ENCODE data around the gene ADGRD1.

The ADGRD1 gene

DNA sequence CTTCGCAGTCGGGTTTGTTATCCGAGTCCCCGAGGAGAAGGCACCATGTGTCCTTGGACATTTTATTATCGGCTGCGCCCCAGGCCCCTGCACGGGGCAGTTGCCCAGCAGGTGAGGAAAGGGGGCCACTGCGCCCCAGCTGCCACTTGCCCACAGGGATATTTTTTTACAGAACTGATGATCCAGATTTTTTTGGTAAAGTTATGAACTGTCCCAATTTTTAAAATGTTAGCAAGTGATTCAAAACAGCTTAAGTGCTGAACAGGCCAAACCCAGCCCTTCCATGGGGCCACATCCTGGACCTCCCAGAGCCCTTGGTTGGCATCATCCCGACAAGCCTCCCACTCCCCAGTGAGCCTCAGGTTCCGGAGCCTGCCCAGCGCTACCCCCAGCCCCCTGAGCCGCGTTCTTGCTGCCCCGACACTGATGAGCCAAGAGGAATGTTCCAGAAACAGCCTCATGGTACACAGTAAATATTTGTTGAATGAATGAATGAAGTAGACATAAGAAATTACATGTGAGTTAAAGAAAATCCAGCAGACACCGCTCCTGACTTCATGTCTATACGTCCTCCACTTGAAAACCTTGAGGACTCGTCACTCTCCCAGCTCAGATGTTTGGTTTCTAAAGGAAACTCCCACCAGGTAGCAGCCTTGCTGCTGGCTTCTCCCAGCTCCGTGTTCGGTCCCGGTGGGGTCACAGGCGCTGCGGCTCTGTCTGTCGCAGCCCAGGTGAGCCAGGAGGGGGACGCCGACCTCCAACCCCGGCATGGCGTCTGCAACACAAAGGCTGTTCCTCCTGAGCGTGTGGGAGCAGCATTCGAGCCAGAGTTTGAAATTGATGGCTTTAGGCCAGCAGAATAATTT lies 88.5 kb downstream of the ADGRD1 start:
- DNase-seq (ENCODE audit: low read depth in 2 of 2): no peak

DNA sequence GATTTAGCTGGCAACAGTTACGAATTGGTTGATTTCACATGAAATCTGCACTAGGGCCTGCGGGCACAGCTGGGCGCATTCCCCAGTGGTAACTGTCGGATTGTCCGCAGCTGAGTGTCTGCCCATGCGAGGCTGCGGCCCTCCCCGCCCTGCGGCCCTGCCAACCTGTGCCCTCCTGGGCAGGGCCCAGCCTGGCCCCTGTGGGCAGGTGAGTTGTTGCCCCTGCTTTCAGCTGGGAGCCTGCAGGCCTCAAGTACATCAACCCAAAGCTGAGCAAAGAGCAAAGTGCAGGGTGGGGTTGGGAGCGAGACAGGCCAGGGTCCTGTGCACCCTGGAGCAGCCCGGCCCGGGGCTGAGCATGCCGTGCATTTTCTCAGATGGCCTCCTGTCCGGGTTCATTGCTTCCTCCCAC lies 89.1 kb downstream of the ADGRD1 start:
- DNase-seq (ENCODE audit: low read depth in 2 of 2): no peak

DNA sequence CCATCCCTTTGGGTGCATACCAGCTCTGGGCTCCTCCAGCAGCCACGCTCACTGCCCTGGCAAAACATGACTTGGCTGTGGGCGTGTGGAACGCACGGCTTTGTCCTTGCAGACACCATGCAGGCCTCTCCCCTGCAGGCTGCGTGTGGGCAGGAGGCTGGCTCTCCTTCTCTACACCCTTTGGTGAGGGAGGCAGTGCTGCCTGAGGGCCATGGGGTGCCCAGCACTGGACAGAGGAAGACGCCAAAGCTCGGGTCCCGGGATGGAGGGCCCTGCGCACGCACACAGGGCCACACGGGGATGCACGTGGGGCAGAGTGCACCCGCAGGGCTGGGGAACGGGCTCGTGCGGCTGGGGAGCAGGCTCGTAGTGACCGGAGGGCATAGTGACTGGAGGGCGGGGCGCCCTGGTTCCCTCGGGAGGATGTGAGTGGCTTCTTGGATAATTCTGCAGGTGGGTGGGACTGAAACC lies 89.7 kb downstream of the ADGRD1 start:
- DNase-seq (ENCODE audit: low read depth in 2 of 2): no peak

DNA sequence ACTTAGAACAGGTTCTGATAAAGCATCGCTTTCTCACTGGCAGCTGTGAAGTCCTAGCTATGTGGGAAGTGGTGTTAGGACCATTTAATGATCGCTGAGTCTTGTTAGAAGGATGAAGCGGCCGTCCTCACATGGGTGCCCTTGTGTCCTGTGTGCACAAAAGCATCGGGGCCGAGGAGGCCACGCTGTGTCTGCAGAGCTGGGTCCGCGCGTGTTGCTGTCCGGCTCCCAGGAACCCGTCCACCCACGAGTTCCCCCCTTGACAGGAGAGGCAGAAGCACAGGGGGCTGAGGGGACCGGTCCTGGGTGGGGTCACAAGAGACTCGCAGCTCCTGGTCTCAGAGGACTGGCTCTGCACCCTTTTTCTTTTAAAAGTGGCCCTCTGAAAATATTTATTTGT lies 90.4 kb downstream of the ADGRD1 start:
- DNase-seq (ENCODE audit: low read depth in 2 of 2): no peak

DNA sequence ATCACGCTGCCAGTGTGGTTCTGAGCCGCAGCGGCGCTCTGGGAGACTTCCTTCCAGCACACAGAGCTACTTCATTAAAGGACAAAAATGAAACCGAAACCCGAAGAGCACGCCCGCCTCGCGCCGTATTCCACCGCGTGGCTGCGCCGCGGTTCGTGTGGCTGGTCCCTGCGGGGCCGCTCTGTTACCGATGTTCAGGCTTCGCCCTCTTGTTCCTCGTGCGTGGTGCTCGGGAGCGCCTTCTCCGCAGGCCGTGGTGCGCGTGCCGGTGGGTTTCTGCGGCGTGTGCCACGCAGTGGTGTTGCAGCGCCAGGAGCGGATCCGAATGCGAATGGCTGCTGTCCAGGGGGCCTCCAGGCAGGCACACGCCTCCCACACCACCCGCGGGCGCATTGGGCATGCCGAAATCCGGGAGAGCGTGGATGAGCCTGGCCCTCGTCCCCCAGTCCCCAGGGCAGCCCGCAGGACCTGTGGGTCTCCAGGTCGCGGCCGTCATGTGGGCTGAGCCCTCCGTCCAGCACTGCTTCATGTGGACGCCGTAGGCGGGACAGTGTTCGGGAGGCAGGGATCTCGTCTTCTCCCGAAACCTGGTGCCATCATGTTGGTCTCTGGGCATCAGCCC lies 91.2 kb downstream of the ADGRD1 start:
- DNase-seq (ENCODE audit: low read depth in 2 of 2): no peak

DNA sequence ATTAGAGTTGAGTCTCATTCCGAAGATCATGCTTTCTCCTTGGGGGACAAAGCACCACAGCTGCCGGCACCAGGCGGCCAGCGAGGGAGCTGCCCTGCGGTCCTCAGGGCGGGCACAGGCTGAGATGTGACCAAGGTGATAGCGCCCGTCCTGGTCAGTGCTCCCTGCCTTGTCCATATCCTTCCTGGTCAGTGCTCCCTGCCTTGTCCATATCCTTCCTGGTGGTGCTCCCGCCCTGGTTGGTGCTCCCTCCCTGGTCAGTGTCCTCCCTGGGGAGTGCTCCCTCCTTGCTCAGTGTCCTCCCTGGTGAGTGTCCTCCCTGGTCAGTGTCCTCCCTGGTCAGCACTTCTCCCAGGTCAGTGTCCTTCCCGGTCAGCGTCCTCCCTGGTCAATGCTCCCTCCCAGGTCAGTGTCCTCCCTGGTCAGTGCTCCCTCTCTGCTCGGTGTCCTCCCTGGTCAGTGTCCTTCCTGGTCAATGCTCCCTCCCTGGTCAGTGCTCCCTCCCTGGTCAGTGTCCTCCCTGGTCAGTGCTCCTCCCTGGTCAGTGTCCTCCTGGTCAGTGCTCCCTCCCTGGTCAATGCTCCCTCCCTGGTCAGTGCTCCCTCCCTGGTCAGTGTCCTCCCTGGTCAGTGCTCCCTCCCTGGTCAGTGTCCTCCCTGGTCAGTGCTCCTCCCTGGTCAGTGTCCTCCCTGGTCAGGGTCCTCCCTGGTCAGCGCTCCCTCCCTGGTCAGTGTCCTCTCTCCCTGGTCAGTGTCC lies 92.2 kb downstream of the ADGRD1 start:
- DNase-seq (ENCODE audit: low read depth in 2 of 2): no peak

DNA sequence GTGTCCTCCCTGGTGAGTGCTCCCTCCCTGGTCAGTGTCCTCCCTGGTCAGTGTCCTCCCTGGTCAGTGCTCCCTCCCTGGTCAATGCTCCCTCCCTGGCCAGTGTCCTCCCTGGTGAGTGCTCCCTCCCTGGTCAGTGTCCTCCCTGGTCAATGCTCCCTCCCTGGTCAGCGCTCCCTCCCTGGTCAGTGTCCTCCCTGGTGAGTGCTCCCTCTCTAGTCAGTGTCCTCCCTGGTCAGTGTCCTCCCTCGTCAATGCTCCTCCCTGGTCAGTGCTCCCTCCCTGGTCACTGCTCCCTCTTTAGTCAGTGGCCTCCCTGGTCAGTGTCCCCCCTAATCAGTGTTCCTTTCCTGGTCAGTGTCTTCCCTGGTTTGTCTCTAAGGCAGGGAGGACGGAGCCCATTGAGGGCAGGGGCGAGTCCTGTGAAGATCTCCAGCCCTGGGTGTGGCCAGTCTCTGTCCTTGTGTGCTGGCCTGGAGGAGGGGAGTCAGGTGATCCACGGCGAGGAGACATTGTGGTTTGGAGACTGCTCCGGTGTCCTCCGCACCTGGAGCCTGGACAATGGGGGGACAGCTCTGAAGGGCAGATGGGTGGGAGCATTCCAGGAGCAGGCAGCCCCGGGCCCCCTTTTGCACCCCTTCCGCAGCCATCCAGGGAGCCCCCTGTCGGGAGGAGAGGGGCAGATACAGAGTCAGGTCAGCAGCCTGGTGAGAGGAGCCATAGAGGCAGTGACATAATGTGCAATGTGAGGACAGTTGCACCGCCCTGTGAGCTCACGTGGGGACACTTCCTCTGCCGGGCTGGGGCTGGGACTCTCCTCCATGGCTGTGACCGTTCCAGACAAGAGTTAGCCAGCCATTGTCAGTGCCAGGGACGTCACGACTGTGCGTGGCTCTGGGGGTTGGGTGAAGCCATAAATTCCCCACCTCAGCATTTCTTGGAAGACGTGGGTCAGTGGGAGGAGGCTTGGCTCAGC lies 93.4 kb downstream of the ADGRD1 start:
- no peak for DNase-seq (ENCODE audit: low read depth in 2 of 2)

DNA sequence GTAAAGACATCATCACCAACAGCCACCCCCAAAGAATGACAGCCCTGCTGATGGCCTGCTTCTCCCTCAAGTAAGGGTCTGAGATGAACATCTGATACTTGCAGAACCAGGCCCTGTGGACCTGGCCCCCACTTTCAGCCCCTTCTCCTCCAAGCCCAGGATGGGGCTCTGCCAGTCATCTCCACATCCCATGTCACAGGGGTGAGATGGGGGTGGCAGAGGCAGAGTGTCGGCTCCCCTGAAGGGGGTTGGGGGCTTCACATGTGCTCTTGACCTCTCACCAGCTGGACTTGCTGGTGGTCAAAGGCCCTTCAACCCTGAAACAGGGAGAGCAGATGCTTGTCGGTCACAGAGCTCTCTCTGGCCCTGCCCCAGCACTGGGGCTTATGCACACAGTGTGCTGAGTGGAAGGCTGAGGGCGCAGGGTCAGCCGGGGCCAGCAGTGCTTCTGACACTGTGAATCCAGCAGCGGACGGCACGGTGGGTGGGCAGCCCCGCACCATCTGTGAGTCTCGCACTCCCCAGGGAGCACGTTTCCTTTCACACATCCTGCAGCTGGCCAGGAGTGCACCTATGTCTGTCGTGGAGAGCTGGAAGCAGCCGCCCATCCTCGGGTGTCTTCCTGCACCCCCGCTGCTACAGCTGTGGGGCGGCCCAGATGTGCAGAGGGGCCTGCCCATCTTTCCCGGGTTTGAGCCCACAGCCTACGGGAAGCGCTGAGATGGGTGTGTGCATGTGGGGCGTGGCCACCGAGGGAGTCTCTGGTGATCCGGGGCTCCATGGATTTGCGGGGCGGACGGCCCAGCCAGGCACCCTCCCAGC lies 94.3 kb downstream of the ADGRD1 start:
- no peak for DNase-seq (ENCODE audit: low read depth in 2 of 2)

DNA sequence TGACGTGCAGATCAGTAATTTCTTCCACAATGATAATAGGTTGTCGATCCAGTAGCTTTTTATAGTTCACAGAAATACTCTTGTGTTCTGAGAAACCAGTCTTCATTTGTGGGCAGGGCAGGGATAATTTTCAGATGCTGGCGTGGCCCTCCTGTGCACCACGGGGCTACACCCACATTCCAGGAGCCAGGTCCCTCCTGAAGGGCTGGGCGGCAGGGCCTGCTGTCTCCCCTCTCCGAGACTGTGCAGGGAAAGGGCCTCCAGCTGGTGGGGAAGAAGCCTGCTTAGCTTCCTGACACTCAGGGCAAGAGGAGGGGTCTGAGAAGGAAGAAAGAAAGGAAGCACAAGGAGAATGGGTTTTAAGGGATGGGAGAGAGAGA lies 94.9 kb downstream of the ADGRD1 start:
- no peak for DNase-seq (ENCODE audit: low read depth in 2 of 2)

DNA sequence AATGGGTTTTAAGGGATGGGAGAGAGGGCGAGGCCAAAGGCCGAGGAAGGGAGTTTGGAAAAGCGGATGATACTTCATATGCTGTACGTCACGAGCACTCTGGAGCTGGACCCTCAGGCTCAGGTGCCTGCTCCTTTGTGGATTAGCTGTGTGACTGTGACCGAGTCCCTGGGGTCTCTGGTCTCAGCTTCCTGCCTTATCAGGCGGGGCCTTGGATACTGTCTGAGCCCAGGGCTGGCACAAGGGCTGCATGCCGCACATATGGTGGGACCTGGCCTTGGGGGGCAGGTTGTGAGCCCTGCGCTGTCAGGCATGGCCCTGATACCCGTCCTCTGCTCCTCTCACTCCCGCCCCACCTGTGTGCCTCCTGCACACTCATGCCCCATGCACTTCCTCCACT lies 95.3 kb downstream of the ADGRD1 start:
- no peak for DNase-seq (ENCODE audit: low read depth in 2 of 2)

DNA sequence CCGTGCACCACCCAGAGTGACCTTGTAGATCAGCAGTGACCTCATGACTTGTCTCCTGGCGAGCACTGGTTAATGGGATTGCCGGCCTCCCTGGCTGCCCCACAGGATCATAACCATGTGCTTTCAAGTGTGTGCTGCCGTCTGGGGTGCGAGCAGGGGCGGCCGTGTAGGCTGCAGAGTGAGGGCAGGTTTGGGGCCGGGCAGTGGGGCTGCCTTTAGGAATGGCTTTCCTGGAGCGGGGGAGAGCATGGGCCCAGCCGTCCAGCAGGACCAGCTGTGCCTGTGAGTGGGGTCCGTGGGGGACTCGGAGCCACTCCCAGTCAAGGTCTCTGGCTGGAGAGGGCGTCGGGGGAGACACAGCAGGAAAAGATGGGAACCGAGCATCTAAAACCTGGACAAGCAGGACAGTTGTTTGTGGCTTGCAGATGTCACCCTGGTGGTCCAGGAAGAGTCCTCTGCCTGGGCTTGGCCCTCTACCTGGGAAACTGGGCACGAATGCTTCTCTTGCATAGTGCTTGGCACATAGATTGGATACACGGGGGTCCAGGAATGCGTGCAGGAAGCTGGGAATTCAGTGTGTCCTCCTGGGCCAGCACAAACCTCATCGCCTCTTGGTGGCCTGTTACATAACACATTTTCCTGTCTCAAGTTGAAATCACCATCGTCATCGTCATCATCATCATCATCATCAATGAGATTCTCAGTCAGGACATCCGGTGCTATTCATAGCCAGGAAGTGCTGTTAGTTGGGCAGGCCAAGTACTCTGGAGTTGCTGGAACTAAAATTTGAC lies 96.0 kb downstream of the ADGRD1 start:
- DNase-seq (ENCODE audit: low read depth in 2 of 2): no peak

DNA sequence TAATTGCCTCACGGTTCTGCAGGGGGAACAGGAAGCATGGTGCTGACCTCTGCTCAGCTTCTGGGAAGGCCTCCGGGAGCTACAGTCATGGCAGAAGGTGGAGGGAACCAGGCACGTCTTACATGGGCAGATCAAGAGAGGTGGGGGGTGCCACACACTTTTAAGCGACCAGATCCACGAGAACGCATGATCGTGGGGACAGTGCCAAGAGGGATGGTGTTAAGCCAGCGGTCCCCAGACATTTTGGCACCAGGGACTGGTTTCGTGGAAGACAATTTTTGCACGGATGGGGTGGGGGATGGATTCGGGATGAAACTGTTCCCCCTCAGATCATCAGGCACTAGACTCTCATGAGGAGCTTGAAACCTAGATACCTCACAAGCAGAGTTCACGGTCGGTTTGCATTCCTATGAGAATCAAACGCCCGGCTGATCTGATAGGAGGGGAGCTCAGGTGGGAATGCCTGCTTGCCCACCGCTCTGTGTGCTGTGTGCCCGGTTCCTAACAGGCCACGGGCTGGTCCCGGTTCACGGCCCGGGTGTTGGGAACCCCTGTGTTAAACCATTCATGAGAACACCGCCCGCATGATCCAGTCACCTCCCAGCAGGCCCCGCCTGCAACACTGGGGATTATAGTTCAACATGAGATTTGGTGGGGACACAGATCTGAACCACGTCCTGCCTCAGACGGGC lies 96.9 kb downstream of the ADGRD1 start:
- DNase-seq (ENCODE audit: low read depth in 2 of 2): no peak

DNA sequence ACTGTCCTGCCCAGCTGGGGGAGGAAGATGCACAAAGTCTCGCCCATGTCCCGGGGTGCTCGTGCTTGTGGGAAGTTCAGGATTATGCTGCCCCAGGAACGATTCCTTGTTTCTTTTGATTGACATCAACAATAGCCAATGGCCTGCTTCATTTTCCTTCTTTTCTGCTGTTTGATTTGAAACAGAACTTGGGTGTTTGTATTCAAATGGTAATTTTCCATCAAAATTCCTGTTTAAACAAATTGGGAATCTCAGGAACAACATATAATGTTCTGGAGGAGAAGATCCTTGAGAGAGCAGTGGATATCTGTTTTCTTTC lies 97.4 kb downstream of the ADGRD1 start:
- DNase-seq (ENCODE audit: low read depth in 2 of 2): no peak

DNA sequence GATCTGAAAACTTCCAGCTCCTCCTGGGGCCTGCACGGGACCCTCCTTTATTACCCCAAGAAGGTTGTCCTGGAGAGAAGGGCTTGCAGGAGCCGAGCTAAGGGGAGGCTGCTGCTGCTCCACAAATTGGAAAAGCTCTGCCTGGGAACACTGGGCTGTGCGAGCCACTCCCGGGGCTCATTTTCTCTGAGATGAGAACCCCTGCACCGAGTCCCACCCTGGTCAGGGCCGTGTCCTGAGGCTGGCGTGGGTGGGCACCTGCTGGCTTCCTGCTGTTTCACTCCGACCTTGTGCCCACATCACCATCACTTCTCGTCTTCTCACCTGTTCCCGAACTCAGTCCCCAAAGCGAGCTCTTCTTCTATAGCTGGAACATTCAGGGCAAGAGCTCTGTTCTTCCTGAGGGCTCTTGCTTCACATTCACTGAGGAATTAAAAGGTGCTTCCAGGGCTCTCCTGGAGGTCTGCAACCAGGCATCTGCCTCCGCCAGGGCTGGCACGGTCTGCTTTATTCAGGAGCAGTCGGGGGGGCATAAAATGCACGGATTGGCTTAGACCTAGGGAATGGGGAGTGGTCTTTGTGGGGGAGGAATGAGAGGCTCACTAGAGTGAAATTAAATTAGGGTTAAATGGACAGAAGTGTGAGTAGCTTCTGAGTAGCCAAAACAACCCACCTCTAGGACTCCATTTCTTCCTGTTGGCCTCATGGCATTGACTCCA lies 98.5 kb downstream of the ADGRD1 start:
- DNase-seq (ENCODE audit: low read depth in 2 of 2): no peak

DNA sequence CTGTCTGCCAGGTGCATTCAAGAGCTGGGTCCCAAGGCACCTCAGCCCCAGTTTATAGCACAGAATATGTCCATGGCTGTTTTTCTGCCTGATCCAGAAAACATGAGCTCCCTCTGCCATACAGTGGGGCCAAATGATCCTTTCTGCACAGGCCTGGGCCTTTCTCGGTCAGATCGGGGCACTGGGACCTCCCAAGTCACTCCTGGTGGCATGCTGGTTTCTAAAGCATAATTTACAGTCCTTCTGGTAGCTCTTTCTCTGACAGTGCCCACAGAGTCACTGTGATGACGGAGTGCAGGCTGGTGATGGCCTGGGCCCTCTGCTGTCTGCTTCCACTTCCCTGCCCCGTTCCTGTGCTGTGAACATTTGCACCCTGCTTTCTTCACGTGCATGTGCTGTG lies 99.2 kb downstream of the ADGRD1 start:
- DNase-seq (ENCODE audit: low read depth in 2 of 2): no peak

DNA sequence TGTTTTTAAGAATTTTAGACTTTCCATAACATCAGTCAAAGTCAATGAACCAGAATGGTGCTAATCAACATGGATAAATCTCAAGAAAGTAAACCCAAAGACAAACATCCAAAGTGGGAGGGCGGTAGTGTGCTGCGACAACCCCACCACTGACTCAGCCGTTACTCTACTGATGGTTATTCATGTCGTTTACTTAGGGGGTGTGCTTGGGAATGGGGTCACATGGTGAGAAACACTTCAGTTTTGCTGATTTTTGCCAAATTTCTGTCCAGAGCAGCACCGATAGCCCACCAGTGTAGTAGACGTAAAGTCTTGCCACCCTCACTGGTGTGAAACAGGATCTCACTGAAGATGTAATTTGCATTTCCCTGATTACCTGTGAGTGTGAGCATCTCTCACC lies 99.9 kb downstream of the ADGRD1 start:
- DNase-seq (ENCODE audit: low read depth in 2 of 2): no peak

DNA sequence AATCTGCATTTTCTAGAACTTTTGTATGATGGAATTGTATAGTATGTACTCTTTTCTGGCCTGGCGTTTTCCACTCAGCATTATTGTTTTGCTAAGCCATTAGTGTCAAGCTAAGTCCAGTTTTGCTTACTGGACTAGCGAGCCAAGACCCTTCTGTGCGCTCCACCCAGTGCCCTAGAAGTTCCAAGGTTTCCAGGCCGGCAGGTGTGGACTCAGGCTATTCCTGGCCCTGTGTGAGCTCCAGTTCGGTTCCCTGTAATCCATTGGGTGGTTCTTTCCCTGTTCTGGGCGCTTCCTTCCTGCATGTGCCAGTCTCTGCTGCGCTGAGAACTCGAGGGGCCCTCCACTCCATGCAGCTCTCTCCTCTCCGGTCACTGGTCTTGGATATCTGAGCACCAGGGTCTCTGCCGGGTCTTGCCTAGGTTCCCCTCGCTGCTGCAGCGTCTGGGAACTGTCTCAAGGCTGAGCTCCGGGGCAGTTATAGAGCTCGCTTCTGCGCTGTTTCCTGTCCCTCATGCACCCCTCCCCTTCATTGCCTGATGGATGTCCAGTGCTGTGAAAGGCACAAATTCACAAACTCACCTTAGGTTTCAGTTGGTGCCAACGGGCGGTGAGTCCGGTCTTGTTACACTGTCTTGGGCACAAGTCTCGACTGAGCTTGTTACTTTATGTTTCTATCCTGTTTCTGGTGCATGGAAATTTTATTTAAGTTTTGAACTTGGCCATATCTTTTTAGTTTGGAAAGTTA lies 100.8 kb downstream of the ADGRD1 start:
- no peak for DNase-seq (ENCODE audit: low read depth in 2 of 2)

DNA sequence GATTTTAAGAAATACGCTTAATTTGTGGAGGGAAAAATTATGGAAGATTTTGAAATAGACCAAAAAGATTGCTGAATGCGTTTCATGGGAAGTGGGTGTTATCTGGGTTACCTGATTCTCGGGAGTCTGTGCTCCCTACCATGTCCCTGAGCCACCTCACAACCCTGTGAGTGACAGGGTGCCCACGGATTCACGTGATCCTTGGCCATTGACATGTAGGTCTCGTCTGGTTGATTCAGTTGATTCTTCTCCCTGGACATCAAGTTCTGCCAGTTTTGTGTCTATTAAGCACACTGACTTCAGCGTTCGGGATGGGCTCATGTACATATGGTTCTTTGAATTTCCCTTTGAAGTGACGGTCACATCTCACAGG lies 101.4 kb downstream of the ADGRD1 start:
- no peak for DNase-seq (ENCODE audit: low read depth in 2 of 2)

All from activated CD8-positive, alpha-beta memory T cell treated with anti-CD3 and anti-CD28 coated beads for 4 hours (primary cell).